GM21737 (cell line): ENCODE data around the gene SOX6.

Experiments
- ATAC-seq: cut with Tn5 transposase; IDR thresholded peaks from one replicate; pipeline ENCODE4 v1.9.1; 2021; ENCODE audit warnings: mild to moderate bottlenecking, moderate library complexity; ENCODE audit not compliant: unreplicated experiment

The SOX6 gene

GRCh38 chr11:16365581-16366228 is 9.4 kb upstream of the SOX6 start:
- ATAC-seq: no peak

DNA sequence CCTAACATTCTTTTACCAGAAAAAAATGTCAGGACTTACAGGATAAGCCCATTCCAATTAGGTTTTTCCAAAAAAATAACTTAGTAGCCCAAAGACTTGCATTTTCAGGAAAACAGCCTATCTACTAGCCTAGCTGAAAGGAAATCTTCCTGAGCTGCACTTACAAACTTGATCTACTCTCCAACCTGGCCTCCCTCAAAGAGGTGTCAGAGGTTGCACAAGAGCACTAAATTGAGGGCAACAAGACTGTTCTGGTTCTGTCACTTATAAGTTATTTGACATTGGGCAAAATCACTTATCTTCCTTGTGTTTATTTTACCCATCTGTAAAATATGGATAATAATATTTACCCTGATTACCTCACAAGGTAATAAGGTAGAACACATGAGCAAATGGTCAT is 7.9 kb upstream of the SOX6 start:
- no peak for ATAC-seq

GRCh38 chr11:16363706-16364105 is 7.4 kb upstream of the SOX6 start:
- no peak for ATAC-seq

DNA sequence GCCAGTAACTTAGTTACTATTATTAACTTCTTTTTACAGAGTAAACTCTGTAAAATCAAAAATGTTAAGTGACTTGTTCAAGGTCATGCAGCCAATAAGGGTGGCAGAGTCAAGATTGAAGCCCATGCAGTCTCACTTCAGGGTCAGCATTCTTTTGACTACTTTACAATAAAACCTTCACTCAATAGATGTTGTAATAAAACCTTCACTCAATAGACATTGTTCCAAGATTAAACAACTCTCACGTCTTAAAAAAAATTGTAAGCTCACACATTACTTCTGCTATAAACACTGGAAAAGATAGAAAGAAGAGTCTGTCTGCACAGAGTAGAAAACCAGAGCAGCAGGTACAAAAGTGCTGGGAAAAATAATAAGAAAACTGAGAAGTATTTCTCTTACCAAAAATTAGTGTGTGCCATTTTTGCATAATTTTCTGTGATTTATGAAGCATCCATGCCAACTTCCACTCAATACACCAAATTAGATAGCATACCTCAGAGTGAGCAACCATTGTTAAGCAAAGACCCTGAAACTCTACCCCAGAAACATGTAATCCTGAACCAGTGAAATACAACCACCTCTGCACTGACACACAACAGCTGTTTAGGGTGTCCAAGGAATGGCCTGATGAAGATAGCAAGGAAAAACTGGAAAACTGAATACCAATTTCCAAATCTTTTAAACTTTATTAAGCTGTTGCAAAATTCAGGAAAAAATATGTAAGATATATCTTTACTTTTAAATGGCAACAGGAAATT is 4.9 kb upstream of the SOX6 start:
- no peak for ATAC-seq

GRCh38 chr11:16359369-16359768 is 3.0 kb upstream of the SOX6 start:
- no peak for ATAC-seq

DNA sequence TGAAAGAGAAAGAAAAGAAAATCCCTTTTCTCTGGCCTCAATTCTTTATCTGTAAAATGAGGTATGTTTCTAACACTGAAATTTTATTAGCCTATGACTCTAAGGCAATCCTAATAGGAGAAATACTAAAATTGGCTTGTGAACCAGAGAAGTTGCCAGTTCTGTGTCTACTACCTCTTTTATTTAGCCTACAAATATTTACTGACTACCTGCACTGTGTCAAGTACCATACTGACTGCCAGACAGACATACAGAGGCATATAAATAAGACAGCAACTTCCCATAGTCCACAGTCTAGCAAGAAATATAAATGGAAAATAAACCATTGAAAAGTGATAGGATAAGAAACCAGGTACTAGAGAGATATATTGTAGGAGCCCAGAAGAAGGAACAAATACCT is 2.4 kb upstream of the SOX6 start:
- no peak for ATAC-seq

DNA sequence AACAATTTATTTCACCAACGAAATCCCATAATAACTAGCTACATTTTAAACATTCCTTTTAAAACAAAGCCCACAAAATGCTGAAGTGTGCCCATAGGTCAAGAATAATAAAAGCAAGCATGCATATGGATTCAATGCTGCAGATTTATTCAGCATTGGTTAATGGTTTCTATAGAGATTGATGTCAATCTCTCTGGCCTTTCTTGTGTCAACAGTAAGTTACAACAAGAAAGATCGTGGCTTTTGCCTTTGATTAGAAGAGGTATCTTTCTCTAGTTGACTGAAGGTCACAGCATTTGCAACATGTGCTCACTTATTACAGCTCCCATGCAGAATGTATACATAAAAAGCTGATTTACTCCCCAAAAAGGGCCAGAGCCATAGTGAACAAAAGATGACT is 1.4 kb upstream of the SOX6 start:
- ATAC-seq: no peak

DNA sequence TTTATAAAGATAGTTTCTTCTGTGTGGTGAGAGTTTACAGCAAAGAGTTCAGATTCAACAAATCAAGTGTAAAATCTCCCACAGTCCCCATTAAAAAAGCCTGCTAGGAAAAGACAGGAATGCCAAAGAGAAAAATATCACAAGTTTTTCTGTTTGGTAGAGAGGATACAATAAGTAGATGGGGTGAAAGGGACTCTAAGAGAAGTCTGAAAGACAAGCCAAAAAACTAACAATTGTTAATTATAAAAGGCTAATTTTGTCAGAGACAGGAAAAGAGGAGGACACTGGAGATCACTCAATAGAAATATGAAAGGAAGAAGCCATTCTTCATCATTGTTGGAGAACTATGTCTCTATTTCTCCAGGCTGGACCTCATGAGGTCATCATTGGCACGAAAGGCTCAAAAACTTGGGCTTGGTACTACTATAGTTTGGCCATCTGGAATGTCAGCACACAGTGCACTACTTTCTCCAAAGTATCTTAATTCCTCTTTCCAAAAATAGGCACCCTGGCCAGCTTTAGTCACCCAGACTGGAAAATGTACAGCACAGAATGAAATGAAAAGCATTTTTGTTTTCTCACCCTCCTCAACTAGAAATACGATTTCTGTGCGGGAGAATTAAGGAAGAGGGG is 531 bp upstream of the SOX6 start:
- ATAC-seq: no peak

DNA sequence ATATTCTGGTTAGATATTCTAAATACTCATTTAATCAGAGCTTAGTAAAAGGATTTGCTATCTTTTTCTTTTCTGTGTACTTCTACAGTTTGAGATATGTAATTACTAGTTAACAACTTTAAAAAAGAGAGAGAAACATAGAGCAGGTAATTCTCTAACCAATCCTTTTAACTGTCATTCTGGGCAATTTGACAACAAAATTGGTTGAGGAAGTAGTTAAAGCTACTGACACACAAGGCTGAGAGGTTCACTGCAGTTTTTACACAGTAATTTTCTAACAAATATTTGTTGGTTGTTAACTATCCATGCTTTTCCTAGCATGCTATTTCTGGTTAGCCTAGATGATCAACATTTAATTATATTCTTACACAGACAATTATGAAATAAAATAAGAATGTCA is 3.6 kb downstream of the SOX6 start:
- no peak for ATAC-seq

- ATAC-seq: no peak
These were observed 6.2 kb downstream of the SOX6 start for GRCh38 chr11:16350125-16350524.

GRCh38 chr11:16347928-16348685 is 8.2 kb downstream of the SOX6 start:
- ATAC-seq: no peak

DNA sequence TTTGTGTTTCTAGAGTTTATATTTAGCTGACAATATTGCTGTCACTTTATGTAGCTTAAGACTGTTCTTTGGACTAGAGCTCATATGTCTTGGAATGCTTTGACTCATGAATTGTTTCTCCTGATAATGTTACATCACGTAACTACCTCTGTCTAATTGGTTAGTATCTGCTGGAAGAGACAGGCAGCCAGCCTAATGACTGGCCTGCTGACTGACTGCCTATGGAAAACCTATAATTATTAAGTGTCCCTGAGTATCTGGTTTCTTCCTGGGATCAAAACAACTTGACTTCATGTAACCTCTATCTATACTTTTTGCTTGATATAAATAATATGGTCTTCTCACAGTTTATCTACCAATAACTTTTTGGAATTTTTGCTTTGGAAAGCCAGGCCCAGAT is 9.4 kb downstream of the SOX6 start:
- no peak for ATAC-seq

GRCh38 chr11:16341853-16342252 is 14.5 kb downstream of the SOX6 start:
- no peak for ATAC-seq

- no peak for ATAC-seq
These were observed 18.0 kb downstream of the SOX6 start for GRCh38 chr11:16338393-16338792.

GRCh38 chr11:16337421-16338213 is 18.7 kb downstream of the SOX6 start:
- ATAC-seq: no peak

DNA sequence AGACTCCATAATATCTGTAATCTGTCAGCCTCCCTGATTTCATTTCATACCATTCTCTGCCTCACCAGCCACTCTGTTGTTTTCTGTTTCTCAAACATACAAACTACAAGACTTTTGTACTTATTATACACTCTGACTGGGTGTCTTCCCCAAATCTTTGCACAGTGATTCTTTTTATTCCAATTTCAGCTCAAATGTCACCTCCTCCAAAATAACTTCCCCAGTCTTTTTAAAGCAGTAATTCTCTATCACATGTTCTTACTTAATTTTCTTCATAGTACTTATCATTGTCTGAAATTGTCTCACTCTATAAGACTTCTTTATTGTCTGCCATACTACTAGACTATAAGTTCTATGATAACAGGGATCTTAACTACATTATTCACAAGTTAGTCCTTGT is 19.6 kb downstream of the SOX6 start:
- no peak for ATAC-seq

DNA sequence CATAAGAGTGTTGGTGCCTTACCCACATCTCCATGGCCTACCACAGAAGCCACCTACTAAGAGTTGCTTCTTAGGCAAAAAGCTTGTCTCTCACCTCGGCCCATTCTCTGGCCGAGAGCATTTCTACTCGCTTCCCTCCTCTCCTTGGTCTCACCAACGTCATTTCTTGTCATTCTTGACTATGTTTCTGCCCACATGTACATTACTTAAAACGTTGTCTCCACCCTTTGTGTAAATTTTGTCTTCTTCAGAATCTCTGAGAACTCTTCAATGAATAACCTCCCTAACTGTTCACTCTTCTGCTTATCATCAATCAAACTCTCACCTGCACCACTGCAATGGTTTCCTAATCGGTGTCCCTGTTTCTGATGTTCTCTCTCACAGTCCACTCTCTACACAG is 20.1 kb downstream of the SOX6 start:
- ATAC-seq: no peak

GRCh38 chr11:16335236-16335962 is 20.9 kb downstream of the SOX6 start:
- no peak for ATAC-seq

GRCh38 chr11:16326679-16327297 is 29.6 kb downstream of the SOX6 start:
- no peak for ATAC-seq

DNA sequence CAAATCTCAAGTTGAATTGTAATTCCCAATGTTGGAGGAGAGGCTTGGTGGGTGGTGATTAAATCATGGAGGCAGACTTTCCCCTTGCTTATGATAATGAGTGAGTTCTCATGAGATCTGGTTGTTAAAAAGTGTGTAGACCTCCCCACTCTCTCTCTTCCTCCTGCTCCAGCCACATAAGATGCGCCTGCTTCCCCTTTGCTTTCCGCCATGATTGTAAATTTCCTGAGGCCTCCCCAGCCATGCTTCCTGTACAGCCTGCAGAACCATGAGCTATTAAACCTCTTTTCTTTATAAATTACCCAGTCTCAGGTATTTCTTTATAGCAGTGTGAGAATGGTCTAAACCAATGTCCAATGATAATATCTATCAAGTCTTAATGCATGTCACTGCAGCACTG is 34.2 kb downstream of the SOX6 start:
- ATAC-seq: no peak
